ENCODE results near the gene CAMK1.

The CAMK1 gene

DNA sequence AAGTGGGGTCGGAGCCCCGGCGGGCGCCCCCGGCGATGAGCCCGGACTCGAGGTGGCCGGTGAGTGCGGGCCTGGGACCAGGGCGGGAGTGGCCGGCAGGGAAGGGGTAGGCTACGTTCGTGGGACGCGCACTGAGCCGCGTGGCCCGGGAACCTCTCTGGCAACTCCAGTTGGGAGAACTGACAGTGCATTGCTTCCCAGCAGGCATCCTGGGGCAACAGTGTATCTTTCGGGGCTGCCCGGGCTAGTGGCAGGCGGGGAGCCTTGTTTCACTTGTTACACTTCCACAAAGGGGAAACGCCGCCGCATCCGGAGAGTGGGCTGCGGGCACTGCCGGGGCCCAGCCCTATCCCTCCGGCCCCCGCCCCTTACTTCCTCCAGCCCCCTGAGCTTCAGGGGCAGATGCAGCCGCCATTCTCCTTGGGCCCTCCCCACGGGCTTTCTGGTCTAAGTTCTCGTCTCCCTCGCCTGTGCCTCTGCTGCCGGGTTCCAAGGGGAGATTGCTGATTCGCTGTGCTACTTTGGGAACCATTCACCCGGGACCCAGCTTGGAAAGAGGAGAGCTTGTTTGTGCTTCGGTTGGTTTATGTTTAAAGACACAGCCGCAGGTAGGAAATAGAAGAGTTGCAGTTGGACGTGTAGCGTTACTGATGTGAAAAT, 37.5 kb downstream of the CAMK1 start:
- no peak for FAIRE-seq

DNA sequence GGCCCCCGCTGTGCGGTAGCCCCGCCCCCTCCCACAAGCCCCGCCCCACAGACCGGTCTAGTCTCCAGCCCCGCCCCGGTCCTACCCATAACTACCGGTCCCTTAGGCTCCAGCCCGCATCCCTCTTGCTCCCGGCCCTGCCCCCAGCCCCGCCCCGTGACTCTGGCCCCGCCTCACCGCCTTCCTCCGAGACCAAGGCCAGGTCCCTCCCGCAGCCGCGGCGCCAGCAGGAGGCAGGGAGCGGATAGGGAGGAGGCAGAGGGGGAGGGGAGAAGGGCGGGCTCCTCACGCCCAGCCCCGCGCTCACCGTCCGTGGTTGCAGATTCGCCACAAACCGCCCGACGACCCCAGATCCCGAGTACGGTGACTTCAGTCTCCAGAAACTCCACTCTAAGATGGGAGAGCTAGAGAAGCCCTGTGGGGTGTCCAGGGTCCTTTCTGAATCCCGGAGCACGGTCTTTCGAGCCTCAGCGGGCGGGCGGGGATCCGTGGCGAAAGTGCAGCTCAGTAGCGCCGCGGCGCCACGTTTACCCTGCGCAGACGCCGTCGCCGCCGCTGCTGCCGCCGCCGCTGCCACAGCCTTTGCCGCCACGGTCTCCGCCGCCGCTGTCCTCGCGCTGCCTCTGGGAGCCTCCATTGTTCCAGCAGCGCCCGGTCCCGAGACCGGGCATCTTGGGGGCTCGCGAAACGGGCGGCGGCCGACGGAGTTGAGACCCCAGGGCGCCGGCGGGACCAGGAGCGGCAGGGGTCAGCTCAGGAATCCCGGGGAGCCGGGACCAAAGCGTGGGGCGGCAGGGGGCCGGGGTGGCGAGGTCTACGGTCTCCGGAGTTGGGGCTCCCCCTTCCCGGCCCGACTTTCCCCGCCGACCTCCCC, 38.3 kb downstream of the CAMK1 start, which contains the start of gene BRPF1:
Gene BRPF1 (plus strand): TSS at position 530 of the 874 bp plus-strand sequence. CDS start 2,406 bp downstream, outside the sequence.
- no peak for FAIRE-seq

- no peak for FAIRE-seq
Measured at GRCh38 chr3:9730657-9731205, 39.0 kb downstream of the CAMK1 start.

DNA sequence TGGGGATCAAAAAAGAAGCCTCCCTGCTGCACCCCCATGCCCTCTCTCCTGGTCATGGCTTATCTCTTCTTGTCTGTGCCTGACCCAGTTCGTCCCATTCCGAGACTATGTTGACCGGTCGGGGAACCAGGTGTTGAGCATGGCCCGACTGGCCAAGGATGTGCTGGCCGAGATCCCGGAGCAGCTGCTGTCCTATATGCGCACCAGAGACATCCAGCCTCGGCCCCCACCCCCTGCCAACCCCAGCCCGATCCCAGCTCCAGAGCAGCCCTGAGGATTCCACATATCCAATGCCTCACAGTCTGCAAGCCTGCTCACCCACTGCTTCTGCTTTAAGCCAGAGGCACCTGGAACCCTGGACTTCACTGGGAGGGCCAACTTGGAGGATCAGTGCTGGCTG, 40.3 kb downstream of the CAMK1 start:
- no peak for FAIRE-seq

- no peak for FAIRE-seq
Measured at GRCh38 chr3:9727743-9728142, 42.0 kb downstream of the CAMK1 start.

GRCh38 chr3:9727041-9727595, 42.6 kb downstream of the CAMK1 start:
- no peak for FAIRE-seq

DNA sequence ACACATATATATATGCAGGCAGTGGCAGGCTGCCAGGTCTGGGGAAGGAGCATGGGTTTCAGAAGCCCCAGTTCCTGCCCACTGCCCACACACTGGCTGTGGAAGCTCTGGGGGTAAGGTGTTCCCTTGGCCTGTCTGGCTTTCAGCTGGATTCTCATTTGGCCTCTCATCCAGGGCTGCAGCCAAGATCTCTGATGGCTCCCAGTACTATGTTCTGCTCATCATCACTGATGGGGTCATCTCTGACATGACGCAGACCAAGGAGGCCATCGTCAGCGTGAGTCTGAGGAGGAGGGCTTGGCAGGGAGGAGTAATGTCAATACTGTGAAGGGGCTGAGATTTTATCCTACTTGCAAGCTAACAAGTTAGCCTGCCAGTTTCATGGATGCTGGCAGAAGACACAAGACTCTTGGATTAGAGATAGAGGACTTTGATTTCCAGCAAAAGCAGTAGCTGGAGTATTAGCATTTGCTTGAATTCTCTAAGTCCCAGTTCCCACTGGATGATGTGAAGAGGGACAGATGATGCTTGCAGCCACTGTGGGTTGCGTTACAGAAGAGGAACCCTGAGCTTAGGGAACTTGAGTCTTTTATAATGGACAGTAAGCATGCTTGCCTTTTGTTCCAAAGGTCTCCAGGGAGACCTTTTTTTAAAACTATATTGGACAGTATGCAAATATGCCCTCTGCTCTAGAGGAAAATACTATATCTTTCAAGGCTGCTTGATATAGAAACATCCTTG, 43.8 kb downstream of the CAMK1 start:
- no peak for FAIRE-seq

- no peak for FAIRE-seq
Measured at GRCh38 chr3:9721700-9722060, 48.1 kb downstream of the CAMK1 start.

- FAIRE-seq, result no peak
Measured at GRCh38 chr3:9721015-9721699, 48.6 kb downstream of the CAMK1 start.

- FAIRE-seq, result no peak
Measured at GRCh38 chr3:9718118-9718517, 51.6 kb downstream of the CAMK1 start.

- FAIRE-seq, result no peak
Measured at GRCh38 chr3:9717563-9717962, 52.2 kb downstream of the CAMK1 start.

DNA sequence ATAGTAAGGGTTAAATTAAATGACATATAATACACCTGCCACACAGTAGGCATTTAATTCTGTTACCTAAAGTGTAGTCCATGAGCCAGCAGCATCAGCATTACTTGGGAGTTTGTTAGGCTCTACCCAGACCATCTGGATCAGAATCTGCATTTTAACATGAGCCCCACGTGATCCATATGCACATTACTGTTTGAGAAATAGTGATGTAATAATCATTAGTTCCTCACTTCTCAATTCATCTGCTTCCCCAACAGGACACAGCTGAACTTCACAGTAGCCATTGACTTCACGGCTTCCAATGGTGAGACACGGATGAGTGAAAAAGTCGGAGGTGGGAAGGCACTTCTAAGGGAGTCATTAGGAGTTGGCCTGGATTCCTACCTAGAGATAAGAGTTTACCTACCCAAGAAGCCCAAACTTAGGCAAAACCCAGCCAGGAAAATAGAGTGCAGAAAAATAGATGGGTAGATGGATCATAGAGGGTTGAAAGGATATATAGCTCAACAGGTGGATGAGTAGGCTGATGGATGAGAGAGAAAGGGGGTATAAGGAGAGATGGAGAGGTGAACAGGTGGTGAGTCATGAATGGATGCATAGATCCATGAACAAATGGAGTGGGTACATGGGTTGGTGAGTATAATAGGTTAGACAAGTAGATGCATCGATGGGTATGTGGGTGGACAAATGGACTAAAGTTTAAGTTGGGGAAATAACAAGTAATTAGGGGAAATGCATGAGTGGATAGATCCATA, 52.8 kb downstream of the CAMK1 start:
- FAIRE-seq, result no peak

GRCh38 chr3:9715764-9716437, 53.8 kb downstream of the CAMK1 start:
- FAIRE-seq, result no peak

GRCh38 chr3:9715136-9715535, 54.6 kb downstream of the CAMK1 start:
- FAIRE-seq, result no peak

- FAIRE-seq, result no peak
Measured at GRCh38 chr3:9713142-9713541, 56.6 kb downstream of the CAMK1 start.

- FAIRE-seq, result no peak
Measured at GRCh38 chr3:9712415-9712814, 57.3 kb downstream of the CAMK1 start.

- no peak for FAIRE-seq
Measured at GRCh38 chr3:9710174-9710739, 59.5 kb downstream of the CAMK1 start.
